Muscle layer of duodenum (tissue), 2 donors: ENCODE results near the gene FNDC3B.

Experiments
- H3K27ac ChIP-seq: one replicate; pipeline ENCODE4 v1.7.0; 2013; ENCODE audit warnings: mild to moderate bottlenecking, low read length
- H3K27me3 ChIP-seq: one replicate; pipeline ENCODE4 v1.7.0; 2013; ENCODE audit warnings: low read depth, mild to moderate bottlenecking, control low read depth, low read length
- H3K36me3 ChIP-seq, 2 donors: one replicate each; pipeline ENCODE4 v1.7.0; 2013; ENCODE audit warnings: low read length in 2 of 2, control low read depth in 1 of 2, mild to moderate bottlenecking in 1 of 2; ENCODE audit not compliant: insufficient read depth in 2 of 2, control insufficient read depth in 1 of 2
- H3K4me1 ChIP-seq, 2 donors: one replicate each; pipeline ENCODE4 v1.7.0; 2013; ENCODE audit warnings: low read length in 2 of 2, mild to moderate bottlenecking in 2 of 2, control low read depth in 1 of 2, moderate library complexity in 1 of 2; ENCODE audit not compliant: insufficient read depth in 2 of 2, control insufficient read depth in 1 of 2
- H3K4me3 ChIP-seq, 2 donors: one replicate each; pipeline ENCODE4 v1.7.0; 2013; ENCODE audit warnings: low read length in 2 of 2, low read depth in 1 of 2, mild to moderate bottlenecking in 1 of 2
- H3K9me3 ChIP-seq, 2 donors: one replicate each; pipeline ENCODE4 v1.7.0; 2013; ENCODE audit warnings: low read length in 2 of 2, control low read depth in 1 of 2, mild to moderate bottlenecking in 1 of 2; ENCODE audit not compliant: control insufficient read depth in 1 of 2
- donor health status: healthy.

FNDC3B gene

DNA sequence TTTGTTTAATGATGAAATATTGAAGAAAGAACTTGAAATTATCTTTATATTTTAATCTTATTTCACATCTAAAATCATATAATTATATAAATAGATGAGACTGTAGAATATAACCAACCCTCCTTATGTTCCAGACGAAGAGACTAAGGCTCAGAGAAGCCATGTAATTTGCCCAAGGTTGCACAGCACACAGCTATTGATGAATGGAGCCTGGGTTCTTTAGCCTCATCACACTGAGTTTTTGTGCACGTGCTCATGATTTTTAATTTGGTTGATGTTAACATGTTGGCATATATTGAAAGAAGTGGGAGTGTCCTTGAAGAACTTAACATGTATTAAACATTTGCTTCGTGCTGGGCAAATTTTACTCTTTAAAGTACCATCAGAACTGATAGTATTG, 151.6 kb downstream of the FNDC3B start:
- Histone ChIP-seq H3K4me3 (no peak overlapping the region), H3K27me3 (no peaks in the 10 kb centered on the region), H3K27ac (no peak overlapping the region), H3K4me1 (peaks cover 0 to 14% of the 10 kb centered on the region in 2 donors), H3K36me3 (no peaks in the 10 kb centered on the region), H3K9me3 (no peaks in the 10 kb centered on the region)

DNA sequence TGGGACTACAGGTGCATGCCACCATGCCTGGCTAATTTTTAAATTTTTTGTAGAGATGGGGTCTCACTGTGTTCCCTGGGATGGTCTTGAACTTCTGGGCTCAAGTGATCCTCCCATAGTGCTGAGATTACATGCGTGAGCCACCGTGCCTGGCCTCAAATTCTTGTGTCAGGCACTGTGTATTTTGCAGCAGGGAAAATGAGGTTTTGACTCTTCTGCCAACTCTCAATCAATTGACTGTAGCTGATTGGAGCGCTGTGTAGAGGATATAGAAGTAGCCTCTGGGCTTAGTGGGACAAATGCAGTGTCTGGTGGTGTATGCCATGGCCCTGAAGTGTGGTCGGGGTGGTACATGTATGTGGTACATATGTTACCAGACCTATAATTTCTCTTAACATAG, 152.3 kb downstream of the FNDC3B start:
- no peak overlapping the region for H3K4me3 ChIP-seq
- H3K4me1 ChIP-seq, result peaks cover 0 to 14% of the 10 kb centered on the region in 2 donors
- H3K9me3 ChIP-seq, result no peaks in the 10 kb centered on the region
- no peak overlapping the region for H3K27ac ChIP-seq
- H3K36me3 ChIP-seq, result no peaks in the 10 kb centered on the region
- H3K27me3 ChIP-seq, result no peaks in the 10 kb centered on the region

DNA sequence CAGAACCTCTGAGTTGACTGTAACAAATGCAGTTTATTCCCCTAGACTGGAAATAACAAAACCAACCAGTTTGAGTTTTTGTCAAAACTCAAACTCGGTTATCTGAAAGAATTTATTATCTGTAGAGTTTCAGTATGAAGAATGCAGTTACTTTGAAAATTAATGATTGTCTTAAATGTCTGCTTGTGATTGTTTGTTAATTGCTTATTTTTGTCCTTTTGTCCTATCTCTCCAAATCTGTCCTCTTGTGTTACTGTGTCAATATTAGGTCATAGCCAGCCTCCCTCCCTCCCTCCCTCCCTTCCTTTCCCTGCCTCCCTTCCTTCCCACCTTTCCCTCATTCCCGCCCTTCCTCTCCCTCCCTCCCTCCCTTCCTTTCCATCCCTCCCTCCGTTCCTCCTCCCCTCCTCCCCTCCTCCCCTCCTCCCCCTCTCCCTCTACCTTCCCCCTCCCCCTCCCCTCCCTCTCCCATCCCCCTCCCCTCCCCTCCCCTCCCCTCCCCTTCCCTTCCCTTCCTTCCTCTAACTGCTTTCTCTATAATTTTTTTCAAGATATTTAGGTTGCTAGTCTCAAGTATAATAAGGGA, 153.5 kb downstream of the FNDC3B start:
- Histone ChIP-seq H3K27me3 (no peaks in the 10 kb centered on the region), H3K4me3 (no peak overlapping the region), H3K36me3 (no peaks in the 10 kb centered on the region), H3K27ac (no peak overlapping the region), H3K9me3 (no peaks in the 10 kb centered on the region), H3K4me1 (peaks cover 0 to 14% of the 10 kb centered on the region in 2 donors)

DNA sequence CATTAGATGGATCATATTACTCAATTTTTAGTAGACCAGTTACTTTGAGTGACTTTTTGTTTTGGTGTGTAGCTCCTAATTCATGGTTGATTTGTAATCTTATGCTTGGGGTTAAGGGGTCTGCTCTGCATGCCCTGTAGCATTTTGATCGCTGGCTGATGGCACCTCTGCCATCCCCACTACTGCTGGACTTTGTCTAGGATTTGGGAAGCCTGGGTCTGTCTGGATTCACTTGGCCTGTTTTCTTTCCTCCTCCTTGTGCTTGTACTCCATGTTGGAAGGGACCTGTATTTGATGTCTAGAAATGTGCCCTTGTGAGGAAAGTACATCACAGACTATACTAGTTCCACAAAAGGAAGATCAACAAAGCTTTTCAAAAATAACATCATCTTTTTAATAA, 154.1 kb downstream of the FNDC3B start:
- Histone ChIP-seq H3K27me3 (no peaks in the 10 kb centered on the region), H3K4me3 (no peak overlapping the region), H3K4me1 (peaks cover 0 to 14% of the 10 kb centered on the region in 2 donors), H3K9me3 (no peaks in the 10 kb centered on the region), H3K27ac (no peak overlapping the region), H3K36me3 (no peaks in the 10 kb centered on the region)

DNA sequence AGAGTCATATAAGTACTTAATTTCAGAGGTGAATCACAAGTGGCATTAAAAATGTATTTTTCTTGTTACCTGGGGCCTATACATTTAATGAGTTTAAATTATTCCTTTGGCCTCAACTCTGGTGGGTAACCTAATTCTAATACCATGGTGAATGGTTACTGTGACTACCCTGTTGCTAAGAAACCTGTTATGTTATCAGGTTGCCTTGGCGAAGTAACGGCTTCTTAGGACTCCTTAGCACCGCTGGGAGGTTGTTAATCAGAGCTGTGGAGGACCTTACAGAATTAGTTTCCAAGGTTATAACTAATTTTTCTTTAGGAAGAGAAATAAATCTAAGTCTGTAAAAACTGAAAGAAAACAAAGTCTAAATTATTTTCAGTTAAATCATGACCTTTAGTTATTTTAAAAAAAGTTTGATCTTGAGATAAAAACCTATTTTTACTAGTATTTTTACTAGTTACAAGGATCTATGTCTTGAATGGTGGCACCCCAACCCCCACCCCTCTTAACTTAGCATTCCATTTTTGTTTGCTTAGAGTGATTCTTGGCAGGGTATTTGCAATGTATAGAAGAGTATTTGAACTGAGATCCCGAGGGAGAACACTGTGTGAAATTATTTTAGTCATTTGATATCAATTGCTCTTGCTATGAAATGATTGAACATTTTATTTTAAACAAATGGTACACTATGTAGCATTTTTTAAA, 155.5 kb downstream of the FNDC3B start:
- no peak overlapping the region for H3K27ac ChIP-seq
- H3K4me3 ChIP-seq, result no peak overlapping the region
- H3K4me1 ChIP-seq, result peaks cover 0 to 14% of the 10 kb centered on the region in 2 donors

DNA sequence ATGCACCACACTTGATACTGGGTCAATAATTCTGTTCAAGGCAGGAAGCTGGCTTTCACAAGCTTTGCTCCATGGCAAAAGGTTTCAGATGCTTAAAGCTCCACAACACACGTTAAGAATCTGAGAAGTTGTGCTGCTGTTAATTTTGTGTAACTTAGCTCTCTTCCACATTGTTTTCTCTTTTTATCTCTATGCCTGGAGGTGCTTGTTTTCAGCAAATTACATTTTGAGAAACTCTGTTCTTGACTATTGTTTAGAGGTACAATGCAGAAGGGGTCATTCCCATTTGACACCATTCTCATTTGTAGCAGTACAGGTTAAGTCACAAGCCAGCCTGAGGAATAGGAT, 156.0 kb downstream of the FNDC3B start:
- H3K9me3 ChIP-seq, result no peaks in the 10 kb centered on the region
- H3K4me1 ChIP-seq, result peaks cover 0 to 19% of the 10 kb centered on the region in 2 donors
- H3K27ac ChIP-seq, result no peak overlapping the region
- H3K4me3 ChIP-seq, result no peak overlapping the region
- no peaks in the 10 kb centered on the region for H3K36me3 ChIP-seq
- H3K27me3 ChIP-seq, result no peaks in the 10 kb centered on the region

More for the DNA sequence above, 155.5 kb downstream of the FNDC3B start:
- Histone ChIP-seq H3K27me3 (no peaks in the 10 kb centered on the region), H3K36me3 (no peaks in the 10 kb centered on the region), H3K9me3 (no peaks in the 10 kb centered on the region)

DNA sequence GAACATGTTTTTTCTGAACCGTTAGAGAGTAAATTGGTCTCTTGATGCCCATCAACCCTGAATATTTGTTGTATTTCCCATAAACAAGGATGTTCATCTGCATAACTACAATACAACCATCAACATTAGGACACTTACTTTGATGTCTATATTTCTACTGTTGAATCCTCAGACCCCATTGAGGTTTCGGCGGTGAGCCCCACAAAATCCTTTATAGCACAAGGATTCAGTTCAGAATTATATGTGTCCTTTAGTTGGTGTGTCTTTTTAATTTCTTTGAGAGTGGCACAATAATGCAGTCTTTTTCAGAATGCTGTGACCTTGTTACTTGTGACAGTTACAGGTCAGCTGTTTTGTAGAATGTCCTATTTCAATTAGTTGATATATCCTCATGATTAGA, 158.0 kb downstream of the FNDC3B start:
- Histone ChIP-seq H3K27ac (no peak overlapping the region), H3K36me3 (peaks cover 0 to 8% of the 10 kb centered on the region in 2 donors), H3K9me3 (no peaks in the 10 kb centered on the region), H3K4me3 (no peak overlapping the region), H3K4me1 (peaks cover 14 to 35% of the 10 kb centered on the region in 2 donors), H3K27me3 (no peaks in the 10 kb centered on the region)

DNA sequence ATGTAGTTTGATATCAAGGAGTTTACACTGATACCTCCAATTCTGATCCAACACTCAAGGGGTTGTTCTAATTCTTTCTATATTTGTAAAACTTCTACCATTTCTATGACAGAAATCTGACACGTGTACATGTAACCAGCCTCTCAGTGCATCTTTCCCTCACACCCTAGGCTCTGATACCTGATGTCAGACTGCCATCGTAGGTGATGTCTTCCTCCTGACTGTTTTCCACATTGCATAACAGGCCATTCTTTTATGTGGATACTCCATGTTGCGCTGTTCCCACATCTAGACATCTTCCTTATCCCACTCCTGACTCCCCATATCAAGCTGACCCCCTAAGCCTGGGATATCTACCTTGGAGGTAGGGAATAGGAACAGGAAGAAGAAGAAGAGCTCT, 159.1 kb downstream of the FNDC3B start:
- no peak overlapping the region for H3K4me3 ChIP-seq
- peaks cover 17 to 44% of the 10 kb centered on the region in 2 donors for H3K4me1 ChIP-seq
- no peaks in the 10 kb centered on the region for H3K9me3 ChIP-seq
- no peaks in the 10 kb centered on the region for H3K27me3 ChIP-seq
- H3K36me3 ChIP-seq, result peaks cover 0 to 15% of the 10 kb centered on the region in 2 donors
- no peak overlapping the region for H3K27ac ChIP-seq

DNA sequence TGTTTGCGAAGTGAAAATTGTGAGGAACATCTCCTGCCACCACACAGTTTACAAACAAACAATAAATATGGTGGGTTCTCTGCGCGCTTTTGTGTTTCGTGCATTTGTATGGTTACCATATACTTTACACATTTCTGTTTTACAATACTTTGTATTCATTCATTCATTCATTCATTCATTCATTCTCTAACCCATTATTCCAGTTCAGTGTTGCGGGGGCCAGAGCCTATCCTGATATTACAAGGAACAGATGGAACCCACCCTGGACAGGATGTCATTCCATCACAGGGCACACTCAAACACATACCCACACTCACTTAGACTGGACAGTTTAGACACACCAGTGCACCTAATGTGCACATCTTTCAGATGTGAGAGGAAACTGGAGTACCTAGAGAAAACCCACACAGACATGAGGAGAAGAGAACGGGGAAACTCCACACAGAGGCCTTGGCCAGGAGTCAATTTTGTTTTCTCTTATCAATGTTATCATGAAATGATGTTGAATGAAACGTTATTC, 160.5 kb downstream of the FNDC3B start:
- peaks cover 17 to 49% of the 10 kb centered on the region in 2 donors for H3K4me1 ChIP-seq
- no peak overlapping the region for H3K4me3 ChIP-seq
- no peaks in the 10 kb centered on the region for H3K27me3 ChIP-seq
- H3K36me3 ChIP-seq, result peaks cover 0 to 23% of the 10 kb centered on the region in 2 donors
- H3K9me3 ChIP-seq, result no peaks in the 10 kb centered on the region
- H3K27ac ChIP-seq, result no peak overlapping the region

DNA sequence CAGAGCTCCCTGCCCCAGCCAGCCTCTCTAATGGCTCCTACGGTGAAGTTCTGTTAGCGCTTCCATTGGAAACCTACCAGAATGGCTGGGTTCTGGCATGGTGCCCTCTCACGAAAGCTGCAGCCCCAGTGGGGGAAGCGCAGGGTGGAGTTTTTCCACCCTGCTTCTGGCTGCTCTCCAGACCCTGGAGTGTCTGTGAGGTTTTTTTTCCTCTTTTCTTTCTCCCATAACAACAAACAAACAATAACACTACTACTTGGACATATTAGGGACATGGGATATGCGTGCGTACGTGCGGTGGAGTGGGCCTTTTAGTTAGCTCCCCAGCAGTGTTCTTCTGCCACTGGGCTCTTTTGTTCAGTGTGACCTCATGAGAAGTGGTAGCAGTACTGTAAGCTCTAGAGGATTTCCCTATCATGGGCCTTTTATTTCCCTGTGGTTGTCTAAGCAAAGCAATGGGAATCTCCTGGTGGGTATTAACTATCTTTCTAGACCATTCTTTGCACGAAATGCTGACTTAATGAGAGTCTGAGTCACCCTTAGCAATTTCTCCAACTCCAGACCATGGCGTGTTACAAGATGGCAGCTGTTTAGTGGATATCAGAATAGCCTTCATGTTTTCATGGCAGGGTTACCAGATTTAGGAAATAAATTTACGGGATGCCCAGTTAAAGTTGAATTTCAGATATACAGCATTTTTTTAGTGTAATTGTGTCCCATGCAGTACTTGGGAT, 161.9 kb downstream of the FNDC3B start:
- peaks cover 17 to 48% of the 10 kb centered on the region in 2 donors for H3K4me1 ChIP-seq
- no peaks in the 10 kb centered on the region for H3K9me3 ChIP-seq
- H3K36me3 ChIP-seq, result peaks cover 0 to 23% of the 10 kb centered on the region in 2 donors
- no peaks in the 10 kb centered on the region for H3K27me3 ChIP-seq
- H3K4me3 ChIP-seq, result peak overlapping the region in 1 of 2 donors; percentile 6
- H3K27ac ChIP-seq, result peak overlapping the region; percentile 78

DNA sequence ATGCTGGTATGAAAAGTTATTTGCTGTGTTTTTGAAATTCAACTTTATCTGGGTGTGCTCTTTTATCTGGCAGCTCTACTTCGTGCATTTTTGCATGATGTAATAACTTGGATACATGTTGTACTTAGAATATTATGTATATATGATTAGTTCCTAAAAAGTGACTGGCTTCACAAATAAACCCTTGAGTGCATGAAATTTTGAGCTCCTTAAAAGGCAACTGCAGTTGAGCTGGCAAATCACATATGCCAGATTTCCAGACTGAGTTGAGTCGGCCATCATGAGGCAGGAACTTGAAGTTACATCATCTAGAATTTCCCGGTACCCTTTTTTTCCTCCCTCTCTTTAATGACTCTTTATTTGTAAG, 162.5 kb downstream of the FNDC3B start:
- Histone ChIP-seq H3K27me3 (no peaks in the 10 kb centered on the region), H3K4me3 (peak overlapping the region in 1 of 2 donors; percentile 30), H3K36me3 (peaks cover 0 to 23% of the 10 kb centered on the region in 2 donors), H3K27ac (peak overlapping the region; percentile 78), H3K9me3 (no peaks in the 10 kb centered on the region), H3K4me1 (peaks cover 17 to 48% of the 10 kb centered on the region in 2 donors)
